K562 (cell line): ENCODE results near the gene CCDC184. TPM values are rescaled to one million over a fixed set of nuclear protein-coding genes. Genes with fewer than 3 reads are reported as not detected.

Experiments
- CBX2 ChIP-seq: fragments of 200-600 bp; sonication (generic); IDR thresholded peaks from one replicate; pipeline ENCODE4 v1.6.1; 2012; ENCODE audit warnings: mild to moderate bottlenecking, low read length, inconsistent platforms; ENCODE audit not compliant: insufficient read depth, poor library complexity, severe bottlenecking
- CSDE1 ChIP-seq, 2 experiments: fragments of 450-650 bp; IDR thresholded peaks; 2 replicates each; pipeline ENCODE4 v1.6.1; 2016; ENCODE audit warnings: mild to moderate bottlenecking in 1 of 2
- DPF2 ChIP-seq: fragments of 450-650 bp; IDR thresholded peaks from 2 replicates; pipeline ENCODE4 v1.6.1; 2016
- E2F4 ChIP-seq: sonication (generic); formaldehyde crosslinking; IDR thresholded peaks from 2 replicates; pipeline ENCODE4 v1.8.0; 2022; ENCODE audit warnings: mild to moderate bottlenecking, low read depth, missing genetic modification reagents
- ETS1 ChIP-seq: conservative IDR thresholded peaks from 2 replicates; pipeline ENCODE4 v1.6.1; 2011; ENCODE audit warnings: low read depth, mild to moderate bottlenecking, low read length; ENCODE audit not compliant: control insufficient read depth
- KLF6 ChIP-seq: fragments of 250-450 bp; sonication (Bioruptor Pico); IDR thresholded peaks from 2 replicates; pipeline ENCODE4 v1.4.0; 2020; ENCODE audit warnings: mild to moderate bottlenecking, moderate library complexity, borderline replicate concordance
- MAZ ChIP-seq, 2 experiments: fragments of 450-650 bp in 1 of 2; sonication (generic) in 1 of 2; formaldehyde crosslinking; IDR thresholded peaks in 1 of 2; conservative IDR thresholded peaks in 1 of 2; 2 replicates each; pipeline versions ENCODE4 v1.4.0 to v1.5.0; 2020; ENCODE audit warnings: mild to moderate bottlenecking in 1 of 2, missing genetic modification reagents in 1 of 2
- MTF1 ChIP-seq: fragments of 250-450 bp; sonication (Bioruptor Pico); IDR thresholded peaks from 2 replicates; pipeline ENCODE4 v1.9.0; 2021; ENCODE audit warnings: moderate library complexity, mild to moderate bottlenecking, inconsistent platforms, borderline replicate concordance
- NFIC ChIP-seq: fragments of 450-650 bp; IDR thresholded peaks from 2 replicates; pipeline ENCODE4 v1.6.1; 2017; ENCODE audit warnings: mild to moderate bottlenecking, inconsistent platforms
- PBX2 ChIP-seq, 2 experiments: IDR thresholded peaks in 1 of 2; conservative IDR thresholded peaks in 1 of 2; 2 replicates each; pipeline ENCODE4 v1.6.1; 2016; ENCODE audit warnings: low read depth in 2 of 2, mild to moderate bottlenecking in 1 of 2, missing compliant biosample characterization in 1 of 2, missing genetic modification characterization in 1 of 2, moderate library complexity in 1 of 2
- SMAD1 ChIP-seq: fragments of 150-350 bp; IDR thresholded peaks from 2 replicates; pipeline ENCODE4 v1.6.1; 2014; ENCODE audit warnings: low read length, low read depth; ENCODE audit not compliant: partially characterized antibody
- SREBF1 ChIP-seq: fragments of 150-350 bp; IDR thresholded peaks from 2 replicates; pipeline ENCODE4 v1.6.1; 2014; ENCODE audit warnings: antibody characterized with exemption, low read depth, low read length, borderline replicate concordance
- THRAP3 ChIP-seq: fragments of 450-650 bp; IDR thresholded peaks from 2 replicates; pipeline ENCODE4 v1.6.1; 2016; ENCODE audit warnings: mild to moderate bottlenecking, inconsistent platforms, borderline replicate concordance
- ZNF239 ChIP-seq: fragments of 250-450 bp; sonication (Bioruptor Pico); IDR thresholded peaks from 2 replicates; pipeline ENCODE4 v1.4.0; 2020; ENCODE audit warnings: mild to moderate bottlenecking
- ZNF445 ChIP-seq: fragments of 250-450 bp; sonication (Bioruptor Pico); IDR thresholded peaks from 2 replicates; pipeline ENCODE4 v1.4.0; 2020; ENCODE audit warnings: low read depth, mild to moderate bottlenecking, moderate library complexity
- ZNF764 ChIP-seq: fragments of 250-450 bp; sonication (Bioruptor Pico); IDR thresholded peaks from 2 replicates; pipeline ENCODE4 v1.4.0; 2020; ENCODE audit warnings: low read depth, mild to moderate bottlenecking, moderate library complexity
- polyA plus RNA-seq, 8 experiments: library from polyadenylated mRNA; depleted of rRNA in 4 of 8; stranded (reverse) in 5 of 8; unstranded in 3 of 8; fragments of >200 nt; fragmentation: Nextera tagmentation in 2 of 8; fragmentation: Illumina TruSeq in 1 of 8; extraction: Ambion mirVana in 2 of 8; extraction: Trizol in 1 of 8; gene quantifications; 2 replicates each; pipeline versions ENCODE4 v1.2.1 to v1.2.3, GENCODE V29; 2011 to 2014; ENCODE audit warnings: inconsistent platforms in 1 of 8, missing spikeins in 1 of 8
- total RNA-seq, 7 experiments: library from RNA; depleted of rRNA in 6 of 7; stranded (reverse); fragments of >200 nt in 6 of 7; fragmentation: Illumina TruSeq in 2 of 7; extraction: Trizol in 2 of 7; gene quantifications; 2 replicates each; pipeline versions ENCODE4 v1.2.1 to v1.2.3, GENCODE V29; 2011 to 2021; ENCODE audit warnings: low replicate concordance in 1 of 7
- TF ChIP-seq, protein P1 (sequence below): fragments of 250-450 bp; sonication (Bioruptor Pico); IDR thresholded peaks from 2 replicates; pipeline ENCODE4 v1.8.0; 2022; ENCODE audit warnings: moderate library complexity, mild to moderate bottlenecking, inconsistent platforms
- TF ChIP-seq, protein P2 (sequence below): fragments of 450-650 bp; conservative IDR thresholded peaks from 2 replicates; pipeline ENCODE4 v1.6.1; 2016; ENCODE audit warnings: missing genetic modification characterization, low read depth, mild to moderate bottlenecking, missing compliant biosample characterization, moderate library complexity

The CCDC184 gene
- total and polyA plus RNA-seq, 9 of the 15 experiments (the other 6 are each of a cell fraction or from before 2014, with no cell fraction given): 0.09 TPM; not detected in 8

DNA sequence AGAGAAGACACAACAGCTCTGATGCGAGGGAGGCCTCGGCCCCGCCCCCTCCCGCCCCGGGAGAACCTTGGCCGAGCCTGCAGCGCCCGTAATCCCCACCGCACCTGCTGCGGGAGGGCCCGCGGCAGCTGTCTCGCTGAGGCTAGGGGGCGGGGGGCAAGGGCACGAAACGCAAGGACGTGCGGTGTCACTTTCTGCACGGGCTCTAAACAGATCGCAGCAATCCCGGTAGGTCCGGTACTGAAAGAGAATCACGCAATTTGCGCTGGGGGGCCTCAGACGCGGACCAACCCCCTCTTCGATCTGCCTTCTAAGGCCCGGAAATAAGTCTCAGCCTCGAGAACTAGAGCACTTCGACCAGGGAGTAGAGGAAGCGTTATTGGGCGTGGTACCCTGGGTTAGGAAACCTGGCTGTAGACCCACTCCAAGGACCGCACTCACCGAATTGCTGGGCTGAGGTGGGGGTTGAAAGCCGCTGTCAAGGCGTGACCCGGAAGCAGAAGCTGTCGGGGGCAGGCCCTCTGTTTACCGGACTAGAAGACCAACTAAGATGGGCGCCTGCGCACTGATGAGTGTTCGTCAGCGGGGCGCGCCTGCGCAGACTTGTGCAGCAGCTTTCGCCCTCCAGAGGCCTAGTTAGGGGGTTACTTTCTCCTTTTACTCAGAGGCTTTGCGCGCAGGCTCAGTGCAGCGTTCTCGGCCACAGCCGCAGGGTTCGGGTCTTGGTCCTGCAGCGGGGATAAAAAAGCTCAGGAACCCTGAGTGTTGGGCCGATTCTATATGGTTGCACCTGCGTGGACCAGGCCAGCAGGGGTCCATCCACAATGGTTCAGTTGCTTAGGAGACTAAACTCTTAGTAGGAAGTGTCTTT lies 26.2 kb upstream of the CCDC184 start, which contains the start of gene ASB8 (continued):
- TF ChIP-seq, protein P1, sequence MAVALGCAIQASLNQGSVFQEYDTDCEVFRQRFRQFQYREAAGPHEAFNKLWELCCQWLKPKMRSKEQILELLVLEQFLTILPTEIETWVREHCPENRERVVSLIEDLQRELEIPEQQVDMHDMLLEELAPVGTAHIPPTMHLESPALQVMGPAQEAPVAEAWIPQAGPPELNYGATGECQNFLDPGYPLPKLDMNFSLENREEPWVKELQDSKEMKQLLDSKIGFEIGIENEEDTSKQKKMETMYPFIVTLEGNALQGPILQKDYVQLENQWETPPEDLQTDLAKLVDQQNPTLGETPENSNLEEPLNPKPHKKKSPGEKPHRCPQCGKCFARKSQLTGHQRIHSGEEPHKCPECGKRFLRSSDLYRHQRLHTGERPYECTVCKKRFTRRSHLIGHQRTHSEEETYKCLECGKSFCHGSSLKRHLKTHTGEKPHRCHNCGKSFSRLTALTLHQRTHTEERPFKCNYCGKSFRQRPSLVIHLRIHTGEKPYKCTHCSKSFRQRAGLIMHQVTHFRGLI: no peak
- no peak for TF ChIP-seq E2F4 (CRISPR knock-in tag)
- TF ChIP-seq ZNF239 (CRISPR knock-in tag): no peak
- TF ChIP-seq ZNF445 (CRISPR knock-in tag): no peak
- no peak for TF ChIP-seq CSDE1 (IDR thresholded peaks at IDR 0.05)
- TF ChIP-seq ETS1: no peak; the same call in 1 of the 2 replicates
- TF ChIP-seq CBX2: no peak
- TF ChIP-seq MAZ (CRISPR knock-in tag; conservative IDR thresholded peaks at IDR 0.05 in 1 of 2, IDR thresholded peaks at IDR 0.05 in 1 of 2): peak; percentile 81 to 88; a peak in 3 of 4 replicates
- no peak; the same call in 1 of the 2 replicates for TF ChIP-seq NFIC
- peak; percentile 72; the same call in 1 of the 2 replicates for TF ChIP-seq SREBF1
- no peak for TF ChIP-seq ZNF764
- no peak for TF ChIP-seq THRAP3
- TF ChIP-seq KLF6 (CRISPR knock-in tag): no peak
- TF ChIP-seq MTF1 (CRISPR knock-in tag): no peak
- no peak for TF ChIP-seq SMAD1
- TF ChIP-seq, protein P2, sequence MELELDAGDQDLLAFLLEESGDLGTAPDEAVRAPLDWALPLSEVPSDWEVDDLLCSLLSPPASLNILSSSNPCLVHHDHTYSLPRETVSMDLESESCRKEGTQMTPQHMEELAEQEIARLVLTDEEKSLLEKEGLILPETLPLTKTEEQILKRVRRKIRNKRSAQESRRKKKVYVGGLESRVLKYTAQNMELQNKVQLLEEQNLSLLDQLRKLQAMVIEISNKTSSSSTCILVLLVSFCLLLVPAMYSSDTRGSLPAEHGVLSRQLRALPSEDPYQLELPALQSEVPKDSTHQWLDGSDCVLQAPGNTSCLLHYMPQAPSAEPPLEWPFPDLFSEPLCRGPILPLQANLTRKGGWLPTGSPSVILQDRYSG (tag): peak; percentile 41; the same call in 1 of the 2 replicates
- TF ChIP-seq PBX2 (CRISPR knock-in tag; IDR thresholded peaks at IDR 0.05; ENCODE audit: low read depth): no peak
- TF ChIP-seq PBX2 (tag; conservative IDR thresholded peaks at IDR 0.05; ENCODE audit: low read depth): no peak
- TF ChIP-seq DPF2: no peak; the same call in 1 of the 2 replicates
